Measurements from ENCODE around the gene RORC.
"Not testable (repeated sequence)": the region's sequence is repeated elsewhere in the genome, so short reads cannot be mapped to it uniquely, and the experiment has no call there.

The RORC gene

GRCh38 chr1:151831605-151832004 is at the start of gene RORC:
RORC (minus strand) TSS chr1:151831802; CDS start chr1:151831764, 38 bp downstream.
- DNase-seq, result no peak

- DNase-seq, result no peak
These were observed 44.0 kb upstream of the RORC start for GRCh38 chr1:151875419-151876097.

GRCh38 chr1:151872776-151873175 is 41.2 kb upstream of the RORC start:
- DNase-seq, result not testable (repeated sequence)

GRCh38 chr1:151871284-151872030 is 39.9 kb upstream of the RORC start:
- no peak for DNase-seq

- DNase-seq, result no peak
These were observed 36.9 kb upstream of the RORC start for GRCh38 chr1:151868486-151868885.

GRCh38 chr1:151867765-151868411 is 36.3 kb upstream of the RORC start:
- no peak for DNase-seq

- DNase-seq, result no peak
These were observed 35.7 kb upstream of the RORC start for GRCh38 chr1:151867321-151867720.

- DNase-seq, result no peak
These were observed 32.8 kb upstream of the RORC start for GRCh38 chr1:151864411-151864810.

GRCh38 chr1:151862604-151863003 is 31.0 kb upstream of the RORC start:
- no peak for DNase-seq

GRCh38 chr1:151860504-151861187 is 29.0 kb upstream of the RORC start:
- DNase-seq, result no peak

- DNase-seq, result no peak
These were observed 28.3 kb upstream of the RORC start for GRCh38 chr1:151859891-151860293.

GRCh38 chr1:151858886-151859665 is 27.5 kb upstream of the RORC start:
- DNase-seq, result no peak

- DNase-seq, result no peak
These were observed 26.6 kb upstream of the RORC start for GRCh38 chr1:151858030-151858746.

GRCh38 chr1:151855933-151856332 is 24.3 kb upstream of the RORC start:
- DNase-seq, result no peak

- not testable (repeated sequence) for DNase-seq
These were observed 23.9 kb upstream of the RORC start for GRCh38 chr1:151855516-151855915.

- no peak for DNase-seq
These were observed 23.1 kb upstream of the RORC start for GRCh38 chr1:151854658-151855057.

- no peak for DNase-seq
These were observed 21.9 kb upstream of the RORC start, which contains the start of gene THEM5 for GRCh38 chr1:151853411-151853943. THEM5 (minus strand) TSS chr1:151853712; CDS start chr1:151853565, 147 bp downstream.

GRCh38 chr1:151852733-151853132 is 21.1 kb upstream of the RORC start:
- no peak for DNase-seq

- no peak for DNase-seq
These were observed 20.3 kb upstream of the RORC start for GRCh38 chr1:151851886-151852285.

- no peak for DNase-seq
These were observed 18.3 kb upstream of the RORC start for GRCh38 chr1:151849871-151850270.

GRCh38 chr1:151849126-151849525 is 17.5 kb upstream of the RORC start:
- no peak for DNase-seq
